Breast epithelium (tissue), 4 donors: ENCODE measurements around the gene MOB3A. TPM values are rescaled to one million over a fixed set of nuclear protein-coding genes. Genes with fewer than 3 reads are reported as not detected.
A peak's percentile ranks its signal among the peaks of the same experiment; 100 is the strongest.
"Not testable (repeated sequence)": the region's sequence is repeated elsewhere in the genome, so short reads cannot be mapped to it uniquely, and the experiment has no call there.

Source experiments
- DNase-seq, 2 donors: peaks; one replicate each; pipeline ENCODE4 v3.0.0-alpha.2; 2019; ENCODE audit warnings: low spot score in 2 of 2
- H3K27ac ChIP-seq, 2 donors: fragments of 200-600 bp; sonication (generic) in 1 of 2; one replicate each; pipeline ENCODE4 v1.5.1; 2016 to 2019; ENCODE audit warnings: mild to moderate bottlenecking in 1 of 2
- H3K27me3 ChIP-seq, 2 donors: fragments of 200-600 bp; sonication (generic) in 1 of 2; one replicate each; pipeline versions ENCODE4 v1.5.1 to v1.6.0; 2017 to 2019; ENCODE audit warnings: control low read depth in 1 of 2, mild to moderate bottlenecking in 1 of 2
- H3K36me3 ChIP-seq: fragments of 200-600 bp; one replicate; pipeline ENCODE4 v1.5.1; 2019
- H3K4me1 ChIP-seq, 2 donors: fragments of 200-600 bp; sonication (generic); one replicate each; pipeline ENCODE4 v1.5.1; 2016 to 2019; ENCODE audit warnings: control low read depth in 1 of 2
- H3K4me3 ChIP-seq, 3 donors: fragments of 200-600 bp; sonication (generic); 1 replicate in 2 of 3; 2 replicates in 1 of 3; pipeline ENCODE4 v1.5.1; 2016 to 2019; ENCODE audit warnings: mild to moderate bottlenecking in 3 of 3, moderate library complexity in 2 of 3
- H3K9me3 ChIP-seq, 2 donors: fragments of 200-600 bp; sonication (generic) in 1 of 2; one replicate each; pipeline ENCODE4 v1.5.1; 2016 to 2019; ENCODE audit warnings: control low read depth in 1 of 2
- CTCF ChIP-seq, 3 donors: fragments of 450-650 bp; IDR thresholded peaks; one replicate each; pipeline ENCODE4 v1.5.1; 2016 to 2017; ENCODE audit warnings: antibody characterized with exemption in 3 of 3, mild to moderate bottlenecking in 3 of 3, moderate library complexity in 3 of 3
- POLR2A ChIP-seq: fragments of 450-650 bp; IDR thresholded peaks from one replicate; pipeline ENCODE4 v1.6.1; 2016; ENCODE audit warnings: antibody characterized with exemption, mild to moderate bottlenecking, moderate library complexity
- POLR2AphosphoS5 ChIP-seq, 3 donors: sonication (generic); formaldehyde crosslinking; IDR thresholded peaks; one replicate each; pipeline ENCODE4 v1.6.1; 2017; ENCODE audit warnings: antibody characterized with exemption in 3 of 3
- intact Hi-C: fragments of 100-400 bp; cut with DNase I; formaldehyde crosslinking; loops from one replicate; pipeline ENCODE4 v1.15.1; 2023; ENCODE audit warnings: low total_unique reads
- total RNA-seq, 3 donors: library from RNA; depleted of rRNA; stranded (reverse); fragments of >200 nt; gene quantifications; one replicate each; pipeline ENCODE4 v1.1.0, GENCODE V29; 2016

MOB3A gene
- total RNA-seq, 3 donors from 2014 or later, result 18.3 to 45.8 (median 29.2) TPM

GRCh38 chr19:2035590-2035991 lies 60.5 kb downstream of the MOB3A start:
- intact Hi-C loops, result no loop called here
- H3K4me1 ChIP-seq, result peaks cover 0 to 16% of the 10 kb centered on the region in 2 donors
- H3K4me3 ChIP-seq, result no peak overlapping the region
- TF ChIP-seq CTCF (IDR thresholded peaks at IDR 0.05) (no peak), POLR2AphosphoS5 (IDR thresholded peaks at IDR 0.05) (no peak), POLR2A (no peak)
- H3K27me3 ChIP-seq, result no peaks in the 10 kb centered on the region
- peaks cover 7 to 10% of the 10 kb centered on the region in 2 donors for H3K9me3 ChIP-seq
- no peak for DNase-seq
- H3K36me3 ChIP-seq, result no peaks in the 10 kb centered on the region
- H3K27ac ChIP-seq, result no peak overlapping the region

GRCh38 chr19:2034729-2035589 lies 61.2 kb downstream of the MOB3A start:
- TF ChIP-seq CTCF (IDR thresholded peaks at IDR 0.05) (no peak), POLR2A (no peak), POLR2AphosphoS5 (IDR thresholded peaks at IDR 0.05) (no peak)
- intact Hi-C loops, result loop anchor here (1.0 kb wide), 1 partner anchor 34 kb away; no protein-coding TSS in a partner anchor
- peaks cover 0 to 16% of the 10 kb centered on the region in 2 donors for H3K4me1 ChIP-seq
- no peak overlapping the region for H3K4me3 ChIP-seq
- peaks cover 7 to 10% of the 10 kb centered on the region in 2 donors for H3K9me3 ChIP-seq
- H3K36me3 ChIP-seq, result no peaks in the 10 kb centered on the region
- no peak for DNase-seq
- H3K27me3 ChIP-seq, result no peaks in the 10 kb centered on the region
- no peak overlapping the region for H3K27ac ChIP-seq

GRCh38 chr19:2034253-2034652 lies 61.9 kb downstream of the MOB3A start:
- H3K27me3 ChIP-seq, DNase-seq, H3K36me3 ChIP-seq, H3K4me3 ChIP-seq, H3K9me3 ChIP-seq, H3K27ac ChIP-seq: not testable (repeated sequence)
- H3K4me1 ChIP-seq, result peaks cover 0 to 16% of the 10 kb centered on the region in 2 donors
- intact Hi-C loops, result loop anchor here (1.0 kb wide), 1 partner anchor 33 kb away; no protein-coding TSS in a partner anchor

- TF ChIP-seq CTCF (IDR thresholded peaks at IDR 0.05) (no peak), POLR2A (no peak)
- intact Hi-C loops, result loop anchor here (1.0 kb wide), 1 partner anchor 32 kb away; no protein-coding TSS in a partner anchor
- peaks cover 0 to 16% of the 10 kb centered on the region in 2 donors for H3K4me1 ChIP-seq
- peaks cover 7 to 10% of the 10 kb centered on the region in 2 donors for H3K9me3 ChIP-seq
- H3K4me3 ChIP-seq, result no peak overlapping the region
- no peak for DNase-seq
- peak overlapping the region; percentile 34 to 92 for H3K27ac ChIP-seq
- H3K36me3 ChIP-seq, result no peaks in the 10 kb centered on the region
- H3K27me3 ChIP-seq, result no peaks in the 10 kb centered on the region
Observed at GRCh38 chr19:2033825-2034159, 62.3 kb downstream of the MOB3A start.

GRCh38 chr19:2033115-2033824 lies 62.9 kb downstream of the MOB3A start:
- Histone ChIP-seq H3K27ac (peak overlapping the region; percentile 92 to 93), H3K9me3 (peaks cover 7 to 10% of the 10 kb centered on the region in 2 donors), H3K4me3 (no peak overlapping the region), H3K27me3 (no peaks in the 10 kb centered on the region), H3K4me1 (peaks cover 0 to 19% of the 10 kb centered on the region in 2 donors), H3K36me3 (no peaks in the 10 kb centered on the region)
- DNase-seq, result no peak
- intact Hi-C loops, result no loop called here
- TF ChIP-seq CTCF (IDR thresholded peaks at IDR 0.05) (no peak), POLR2AphosphoS5 (IDR thresholded peaks at IDR 0.05) (no peak), POLR2A (no peak)
